ENCODE data around the gene DNAJC6. TPM values are rescaled to one million over a fixed set of nuclear protein-coding genes. Genes with fewer than 3 reads are reported as not detected.

Gene DNAJC6
- total RNA-seq, 6 experiments from 2014 or later, result 13.5 to 17.7 (median 15.3) TPM

- Mint-ChIP-seq H3K36me3 (ENCODE audit: low read depth) (no peaks in the 10 kb centered on the region), H3K4me1 (ENCODE audit: low read depth) (peaks cover 24% of the 10 kb centered on the region), H3K27ac (no peak overlapping the region), H3K9me3 (no peaks in the 10 kb centered on the region), H3K27me3 (ENCODE audit: insufficient read depth) (no peaks in the 10 kb centered on the region; the same call in 1 of the 2 replicates), H3K4me3 (no peak overlapping the region)
- DNase-seq, result no peak
- TF ChIP-seq CTCF (IDR thresholded peaks at IDR 0.05), result no peak
Measured at GRCh38 chr1:65269612-65270011, 39.7 kb upstream of the DNAJC6 start.

- DNase-seq, result no peak
- Mint-ChIP-seq H3K9me3 (no peaks in the 10 kb centered on the region), H3K27me3 (ENCODE audit: insufficient read depth) (no peaks in the 10 kb centered on the region), H3K4me3 (no peak overlapping the region), H3K4me1 (ENCODE audit: low read depth) (peaks cover 19% of the 10 kb centered on the region), H3K36me3 (ENCODE audit: low read depth) (no peaks in the 10 kb centered on the region), H3K27ac (no peak overlapping the region)
- TF ChIP-seq CTCF (IDR thresholded peaks at IDR 0.05), result no peak
Measured at GRCh38 chr1:65276197-65276939, 33.0 kb upstream of the DNAJC6 start.

- Mint-ChIP-seq H3K4me3 (no peak overlapping the region), H3K9me3 (no peaks in the 10 kb centered on the region), H3K27me3 (ENCODE audit: insufficient read depth) (no peaks in the 10 kb centered on the region), H3K36me3 (ENCODE audit: low read depth) (no peaks in the 10 kb centered on the region), H3K27ac (no peak overlapping the region), H3K4me1 (ENCODE audit: low read depth) (peaks cover 26% of the 10 kb centered on the region)
- no peak for TF ChIP-seq CTCF (IDR thresholded peaks at IDR 0.05)
- no peak for DNase-seq
Measured at GRCh38 chr1:65277605-65278347, 31.6 kb upstream of the DNAJC6 start.

GRCh38 chr1:65278376-65279069 lies 30.8 kb upstream of the DNAJC6 start:
- Mint-ChIP-seq H3K36me3 (ENCODE audit: low read depth) (no peaks in the 10 kb centered on the region), H3K27ac (peak overlapping the region; percentile 34; the same call in 1 of the 2 replicates), H3K4me1 (ENCODE audit: low read depth) (peaks cover 31% of the 10 kb centered on the region), H3K4me3 (no peak overlapping the region), H3K9me3 (no peaks in the 10 kb centered on the region), H3K27me3 (ENCODE audit: insufficient read depth) (no peaks in the 10 kb centered on the region)
- no peak for TF ChIP-seq CTCF (IDR thresholded peaks at IDR 0.05)
- no peak for DNase-seq

GRCh38 chr1:65279070-65279779 lies 30.1 kb upstream of the DNAJC6 start:
- no peak for TF ChIP-seq CTCF (IDR thresholded peaks at IDR 0.05)

More at GRCh38 chr1:65279070-65279779, 30.1 kb upstream of the DNAJC6 start:
- H3K36me3 Mint-ChIP-seq (ENCODE audit: low read depth), result no peaks in the 10 kb centered on the region
- peaks cover 31% of the 10 kb centered on the region for H3K4me1 Mint-ChIP-seq (ENCODE audit: low read depth)
- peak overlapping the region; percentile 34; the same call in 1 of the 2 replicates for H3K27ac Mint-ChIP-seq
- no peaks in the 10 kb centered on the region for H3K27me3 Mint-ChIP-seq (ENCODE audit: insufficient read depth)
- DNase-seq, result no peak
- H3K4me3 Mint-ChIP-seq, result no peak overlapping the region; the same call in 1 of the 2 replicates
- H3K9me3 Mint-ChIP-seq, result no peaks in the 10 kb centered on the region
